Adrenal gland (tissue), 12 donors: ENCODE measurements around the gene GRAMD1B. TPM values are rescaled to one million over a fixed set of nuclear protein-coding genes. Genes with fewer than 3 reads are reported as not detected.
"Not testable (repeated sequence)": the region's sequence is repeated elsewhere in the genome, so short reads cannot be mapped to it uniquely, and the experiment has no call there.

Source experiments
- DNase-seq, 7 donors: peaks; one replicate each; pipeline ENCODE4 v3.0.0-alpha.2; 2019 to 2020
- H3K27ac ChIP-seq, 5 donors: fragments of 200-600 bp; sonication (generic) in 4 of 5; 1 replicate in 3 of 5; 2 replicates in 2 of 5; pipeline versions ENCODE4 v1.5.1 to v1.8.0; 2016 to 2020; ENCODE audit warnings: mild to moderate bottlenecking in 1 of 5
- H3K27me3 ChIP-seq: fragments of 200-600 bp; 2 replicates; pipeline ENCODE4 v1.8.0; 2021
- H3K36me3 ChIP-seq, 2 donors: fragments of 200-600 bp; replicated peaks in 1 of 2; 1 replicate in 1 of 2; 2 replicates in 1 of 2; pipeline versions ENCODE4 v1.5.1 to v1.8.0; 2018 to 2022
- H3K4me1 ChIP-seq, 2 donors: fragments of 200-600 bp; replicated peaks in 1 of 2; 1 replicate in 1 of 2; 2 replicates in 1 of 2; pipeline versions ENCODE4 v1.5.1 to v1.8.0; 2018 to 2021
- H3K4me3 ChIP-seq, 4 donors: fragments of 200-600 bp; sonication (generic) in 3 of 4; one replicate each; pipeline ENCODE4 v1.5.1; 2016 to 2018
- H3K9me3 ChIP-seq, 3 donors: fragments of 200-600 bp; sonication (generic) in 1 of 3; replicated peaks in 1 of 3; 1 replicate in 2 of 3; 2 replicates in 1 of 3; pipeline versions ENCODE4 v1.5.1 to v1.8.0; 2016 to 2021
- POLR2A ChIP-seq, 2 donors: fragments of 450-650 bp; IDR thresholded peaks; one replicate each; pipeline ENCODE4 v1.6.1; 2017; ENCODE audit warnings: antibody characterized with exemption in 2 of 2, mild to moderate bottlenecking in 2 of 2, moderate library complexity in 1 of 2
- whole genome bisulfite sequencing, 4 donors: extraction: QIAGEN DNeasy Blood & Tissue Kit in 2 of 4; methylation state at CpG; one replicate each; pipeline versions ENCODE4 v1.1.5 to v1.1.7; 2013 to 2017; 5-methylcytosine and 5-hydroxymethylcytosine counted together
- intact Hi-C, 2 donors: fragments of 100-400 bp; cut with DNase I; formaldehyde crosslinking; loops; one replicate each; pipeline versions ENCODE4 v1.14.1 to v1.15.0; 2022 to 2023
- polyA plus RNA-seq, 3 donors: library from polyadenylated mRNA; stranded (reverse); fragments of 200-250 nt in 2 of 3; fragments of 350-450 nt in 1 of 3; fragmentation: Illumina TruSeq in 1 of 3; extraction: RNeasy Lipid Tissue Mini Kit (QIAGEN cat#74804) in 1 of 3; gene quantifications; one replicate each; pipeline ENCODE4 v1.2.3, GENCODE V29; 2013 to 2014
- total RNA-seq, 9 donors: library from RNA; depleted of rRNA in 4 of 9; stranded (reverse); fragments of >200 nt in 4 of 9; fragments of 120-200 nt in 1 of 9; fragmentation: NEBNext Ultra II Directional in 1 of 9; extraction: Animal tissue kit (Norgen Biotek cat#: 25700) in 1 of 9; gene quantifications; one replicate each; pipeline versions ENCODE4 v1.1.0 to v1.2.4, GENCODE V29; 2013 to 2023
- TF ChIP-seq, protein P1 (sequence below), 6 experiments: fragments of 450-650 bp in 4 of 6; fragments of 200-600 bp in 2 of 6; sonication (generic) in 1 of 6; IDR thresholded peaks; 1 replicate in 5 of 6; 2 replicates in 1 of 6; pipeline versions ENCODE4 v1.5.1 to v1.8.0; 2016 to 2021; ENCODE audit warnings: antibody characterized with exemption in 6 of 6, mild to moderate bottlenecking in 2 of 6, moderate library complexity in 1 of 6
- donor health status: healthy with polysubstance abuse.
- donor health status: Bipolar disorder and iron deficiency.
- donor health status: DM: yes; HTN: yes; CAD: no.
- donor health status: DM: no; HTN: no; CAD: no.
- donor health status: DM: no; HTN: no; CAD: no.
- donor health status: DM: yes; HTN: yes; CAD: no.

Gene GRAMD1B
- total and polyA plus RNA-seq, 12 donors, result 101 to 1,898 (median 285) TPM

DNA sequence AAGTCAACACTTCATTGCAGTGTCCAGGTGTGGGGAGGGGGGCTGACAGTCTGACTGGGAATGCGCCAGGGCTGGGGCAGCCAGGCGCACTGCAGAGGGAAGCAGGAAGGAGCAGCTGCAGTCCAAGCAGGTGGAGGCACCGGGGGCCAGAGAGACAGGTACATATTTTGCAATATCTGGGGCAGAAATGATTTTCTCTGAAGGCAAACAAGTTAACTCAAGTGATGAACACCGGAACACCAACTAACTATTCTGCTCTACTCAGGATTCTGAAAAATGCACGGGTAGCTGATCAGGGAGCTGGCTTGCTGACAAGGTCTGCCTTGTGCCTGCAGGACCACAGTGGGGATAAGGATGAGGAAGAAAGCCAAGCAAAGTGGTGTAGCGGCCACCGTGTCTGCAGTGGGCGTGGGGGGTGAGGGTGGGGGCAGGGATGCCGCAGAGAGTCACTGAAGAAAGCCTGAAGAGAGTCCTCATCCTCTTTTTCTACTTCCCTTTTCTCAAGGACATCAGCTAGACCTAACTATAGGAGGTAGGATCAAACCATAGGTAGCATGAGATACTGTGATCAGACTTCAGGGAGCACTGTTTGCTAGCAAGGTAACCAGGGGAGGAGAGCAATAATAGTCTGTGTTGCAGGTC lies 141.0 kb downstream of the GRAMD1B start:
- TF ChIP-seq, protein P1, sequence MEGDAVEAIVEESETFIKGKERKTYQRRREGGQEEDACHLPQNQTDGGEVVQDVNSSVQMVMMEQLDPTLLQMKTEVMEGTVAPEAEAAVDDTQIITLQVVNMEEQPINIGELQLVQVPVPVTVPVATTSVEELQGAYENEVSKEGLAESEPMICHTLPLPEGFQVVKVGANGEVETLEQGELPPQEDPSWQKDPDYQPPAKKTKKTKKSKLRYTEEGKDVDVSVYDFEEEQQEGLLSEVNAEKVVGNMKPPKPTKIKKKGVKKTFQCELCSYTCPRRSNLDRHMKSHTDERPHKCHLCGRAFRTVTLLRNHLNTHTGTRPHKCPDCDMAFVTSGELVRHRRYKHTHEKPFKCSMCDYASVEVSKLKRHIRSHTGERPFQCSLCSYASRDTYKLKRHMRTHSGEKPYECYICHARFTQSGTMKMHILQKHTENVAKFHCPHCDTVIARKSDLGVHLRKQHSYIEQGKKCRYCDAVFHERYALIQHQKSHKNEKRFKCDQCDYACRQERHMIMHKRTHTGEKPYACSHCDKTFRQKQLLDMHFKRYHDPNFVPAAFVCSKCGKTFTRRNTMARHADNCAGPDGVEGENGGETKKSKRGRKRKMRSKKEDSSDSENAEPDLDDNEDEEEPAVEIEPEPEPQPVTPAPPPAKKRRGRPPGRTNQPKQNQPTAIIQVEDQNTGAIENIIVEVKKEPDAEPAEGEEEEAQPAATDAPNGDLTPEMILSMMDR (IDR thresholded peaks at IDR 0.05), result no peak
- no peak for TF ChIP-seq POLR2A (IDR thresholded peaks at IDR 0.05)
- Histone ChIP-seq H3K27me3 (no peaks in the 10 kb centered on the region), H3K4me1 (peaks cover 10 to 53% of the 10 kb centered on the region in 2 donors), H3K27ac (peak overlapping the region in 3 of 5 donors; percentile 15 to 52 (median 19)), H3K4me3 (no peak overlapping the region), H3K9me3 (no peaks in the 10 kb centered on the region), H3K36me3 (no peaks in the 10 kb centered on the region)
- DNase-seq, result peak in 1 of 7 donors; percentile 10
- intact Hi-C loops, result no loop called here
- 66 to 77% (median 71%) methylated on average over 9 of the region's 9 CpGs for WGBS, 4 donors

DNA sequence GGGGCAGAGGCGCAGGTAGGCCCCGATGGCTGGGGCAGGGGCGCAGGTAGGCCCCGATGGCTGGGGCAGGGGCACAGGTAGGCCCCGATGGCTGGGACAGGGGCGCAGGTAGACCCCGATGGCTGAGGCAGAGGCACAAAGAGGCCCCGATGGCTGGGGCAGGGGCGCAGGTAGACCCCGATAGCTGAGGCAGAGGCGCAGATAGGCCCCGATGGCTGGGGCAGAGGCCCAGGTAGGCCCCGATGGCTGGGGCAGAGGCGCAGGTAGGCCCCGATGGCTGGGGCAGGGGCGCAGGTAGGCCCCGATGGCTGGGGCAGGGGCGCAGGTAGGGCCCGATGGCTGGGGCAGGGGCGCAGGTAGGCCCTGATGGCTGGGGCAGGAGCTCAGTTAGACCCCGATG lies 142.7 kb downstream of the GRAMD1B start:
- H3K27me3 ChIP-seq, result not testable (repeated sequence)
- 86 to 97% (median 96%) methylated on average over 13 to 21 of the region's 21 CpGs for WGBS, 4 donors

DNA sequence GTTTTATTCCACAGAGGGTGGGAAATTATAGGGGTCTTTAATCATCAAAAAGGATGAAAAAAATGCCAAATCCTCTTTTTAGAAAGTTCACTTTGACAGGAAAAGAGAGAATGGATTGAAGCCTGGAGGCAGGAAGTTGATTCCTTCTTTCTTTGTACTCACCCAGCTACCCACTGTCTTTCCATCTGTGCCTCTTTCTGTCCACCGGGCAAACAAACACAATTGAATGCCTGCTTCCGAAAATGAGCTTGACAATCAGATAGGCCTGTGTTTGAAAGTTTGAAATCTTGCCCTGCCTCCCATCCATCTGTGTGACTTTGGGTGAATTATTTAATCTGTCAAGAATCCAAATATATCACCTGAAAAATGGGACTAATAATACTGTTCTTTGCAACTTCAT lies 143.2 kb downstream of the GRAMD1B start:
- H3K27ac ChIP-seq, result no peak overlapping the region
- peaks cover 6 to 46% of the 10 kb centered on the region in 2 donors for H3K4me1 ChIP-seq
- no peak for TF ChIP-seq POLR2A (IDR thresholded peaks at IDR 0.05)
- intact Hi-C loops, result no loop called here
- H3K27me3 ChIP-seq, result no peaks in the 10 kb centered on the region
- no peaks in the 10 kb centered on the region for H3K9me3 ChIP-seq
- no peak overlapping the region for H3K4me3 ChIP-seq
- DNase-seq, result no peak
- WGBS, 4 donors, result 37 to 65% (median 41%) methylated on average over 2 of the region's 2 CpGs
- H3K36me3 ChIP-seq, result no peaks in the 10 kb centered on the region

More for the DNA sequence above, 142.7 kb downstream of the GRAMD1B start:
- H3K36me3 ChIP-seq, H3K9me3 ChIP-seq, H3K4me3 ChIP-seq, intact Hi-C loops: not testable (repeated sequence)
- H3K27ac ChIP-seq, result peak overlapping the region in 1 of 5 donors; percentile 43
- peak in 2 of 7 donors; percentile 1 to 8 for DNase-seq
- peaks cover 6 to 51% of the 10 kb centered on the region in 2 donors for H3K4me1 ChIP-seq

DNA sequence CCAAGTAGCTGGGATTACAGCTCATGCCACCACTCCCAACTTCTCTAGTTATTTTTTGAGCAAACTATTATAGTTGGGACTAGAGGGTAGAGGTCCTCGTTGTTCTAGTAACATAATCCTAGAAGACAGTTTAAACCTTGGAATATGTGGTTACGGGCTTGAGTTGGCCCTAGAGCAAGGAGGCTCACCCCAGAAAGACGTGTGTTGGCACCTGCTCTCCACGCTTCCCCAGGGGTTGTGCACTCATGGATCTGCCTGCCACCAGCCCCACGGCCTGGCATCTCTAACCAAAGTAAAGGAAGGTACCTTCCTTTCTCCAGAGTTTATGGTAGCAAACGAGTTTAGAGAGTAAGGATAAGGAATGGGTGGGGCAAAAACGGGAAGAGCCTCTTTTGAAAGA lies 145.4 kb downstream of the GRAMD1B start:
- peak in 1 of 7 donors; percentile 13 for DNase-seq
- Histone ChIP-seq H3K27me3 (no peaks in the 10 kb centered on the region), H3K36me3 (no peaks in the 10 kb centered on the region), H3K9me3 (no peaks in the 10 kb centered on the region), H3K27ac (peak overlapping the region in 2 of 5 donors; percentile 20 to 21), H3K4me1 (peaks cover 6 to 37% of the 10 kb centered on the region in 2 donors), H3K4me3 (no peak overlapping the region)
- WGBS, 4 donors, result 62 to 70% (median 68%) methylated on average over 5 to 7 of the region's 7 CpGs
- no peak for TF ChIP-seq POLR2A (IDR thresholded peaks at IDR 0.05)
- TF ChIP-seq, protein P1 (IDR thresholded peaks at IDR 0.05), result no peak
- intact Hi-C loops, result loop anchor here in 1 of 2 donors (5.0 kb wide), 1 partner anchor 63 kb away; no protein-coding TSS in a partner anchor

DNA sequence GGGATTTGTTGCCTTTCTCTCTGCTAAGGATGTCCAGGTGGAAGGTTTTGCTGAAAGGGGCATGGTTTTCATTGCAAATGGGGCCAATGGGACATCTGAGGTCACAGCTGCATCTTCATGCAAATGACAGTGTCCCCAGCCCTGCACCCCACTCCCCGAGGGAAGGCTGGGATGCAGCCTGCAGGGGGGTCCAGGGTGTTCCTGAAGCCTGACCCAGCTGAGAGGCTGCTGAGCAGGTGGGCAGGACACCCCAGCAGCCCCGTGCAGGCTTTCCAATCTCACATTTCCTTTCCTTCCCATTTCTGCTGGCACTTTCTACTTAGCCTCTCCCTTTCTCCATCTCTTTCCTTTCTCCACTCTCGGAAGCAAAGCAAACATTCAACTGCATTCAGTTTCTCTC lies 146.0 kb downstream of the GRAMD1B start:
- Histone ChIP-seq H3K27ac (peak overlapping the region in 2 of 5 donors; percentile 10 to 17), H3K4me3 (no peak overlapping the region), H3K4me1 (peaks cover 6 to 31% of the 10 kb centered on the region in 2 donors), H3K36me3 (no peaks in the 10 kb centered on the region), H3K9me3 (no peaks in the 10 kb centered on the region), H3K27me3 (no peaks in the 10 kb centered on the region)
- intact Hi-C loops, result loop anchor here in 1 of 2 donors (5.0 kb wide), 1 partner anchor 64 kb away; no protein-coding TSS in a partner anchor
- TF ChIP-seq POLR2A (IDR thresholded peaks at IDR 0.05), result no peak
- TF ChIP-seq, protein P1 (IDR thresholded peaks at IDR 0.05), result no peak
- WGBS, 4 donors, result 26 to 48% (median 41%) methylated on average over 2 to 3 of the region's 3 CpGs
- peak in 2 of 7 donors; percentile 10 to 49 for DNase-seq
